Trophoblast cell (in vitro differentiated cells and primary cell): ENCODE measurements around the gene GALNT9.

ENCODE experiments used
- DNase-seq, 2 donors: peaks; one replicate each; pipeline ENCODE4 v3.0.0-alpha.2; 2016
- H2AFZ ChIP-seq: 2 replicates; pipeline ENCODE4 v1.6.1; 2013; ENCODE audit warnings: low read length, moderate library complexity, mild to moderate bottlenecking; ENCODE audit not compliant: insufficient read depth, poor library complexity
- H2AK5ac ChIP-seq: 2 replicates; pipeline ENCODE4 v1.6.1; 2013; ENCODE audit warnings: mild to moderate bottlenecking, low read length
- H2BK120ac ChIP-seq: 2 replicates; pipeline ENCODE4 v1.6.1; 2013; ENCODE audit warnings: low read length, mild to moderate bottlenecking, moderate library complexity; ENCODE audit not compliant: insufficient read depth, poor library complexity
- H2BK12ac ChIP-seq: 2 replicates; pipeline ENCODE4 v1.6.1; 2013; ENCODE audit warnings: mild to moderate bottlenecking, low read length, moderate library complexity
- H2BK5ac ChIP-seq: 2 replicates; pipeline ENCODE4 v1.6.1; 2013; ENCODE audit warnings: low read length, low read depth, moderate library complexity, mild to moderate bottlenecking; ENCODE audit not compliant: poor library complexity
- H3K14ac ChIP-seq: 2 replicates; pipeline ENCODE4 v1.6.1; 2013; ENCODE audit warnings: mild to moderate bottlenecking, low read length
- H3K18ac ChIP-seq: 2 replicates; pipeline ENCODE4 v1.6.1; 2013; ENCODE audit warnings: mild to moderate bottlenecking, low read length
- H3K23ac ChIP-seq: 2 replicates; pipeline ENCODE4 v1.6.1; 2013; ENCODE audit warnings: low read length
- H3K27ac ChIP-seq: 2 replicates; pipeline ENCODE4 v1.5.1; 2013; ENCODE audit warnings: low read depth, mild to moderate bottlenecking, inconsistent platforms, low read length, moderate library complexity
- H3K27me3 ChIP-seq: 2 replicates; pipeline ENCODE4 v1.6.1; 2013; ENCODE audit warnings: inconsistent platforms, mild to moderate bottlenecking, low read length, moderate library complexity; ENCODE audit not compliant: insufficient read depth
- H3K36me3 ChIP-seq, 2 experiments: 1 replicate in 1 of 2; 2 replicates in 1 of 2; pipeline ENCODE4 v1.6.1; 2013; ENCODE audit warnings: low read length in 2 of 2, mild to moderate bottlenecking in 2 of 2, moderate library complexity in 1 of 2; ENCODE audit not compliant: insufficient read depth in 2 of 2, control insufficient read depth in 1 of 2
- H3K4ac ChIP-seq: 2 replicates; pipeline ENCODE4 v1.6.1; 2013; ENCODE audit warnings: low read depth, mild to moderate bottlenecking, low read length, moderate library complexity
- H3K4me1 ChIP-seq, 2 experiments: 1 replicate in 1 of 2; 2 replicates in 1 of 2; pipeline ENCODE4 v1.6.1; 2013; ENCODE audit warnings: low read length in 2 of 2, mild to moderate bottlenecking in 2 of 2, moderate library complexity in 1 of 2; ENCODE audit not compliant: insufficient read depth in 2 of 2, control insufficient read depth in 1 of 2
- H3K4me2 ChIP-seq: 2 replicates; pipeline ENCODE4 v1.6.1; 2013; ENCODE audit warnings: inconsistent platforms, mild to moderate bottlenecking, low read length, moderate library complexity
- H3K4me3 ChIP-seq: 2 replicates; pipeline ENCODE4 v1.5.1; 2013; ENCODE audit warnings: mild to moderate bottlenecking, low read depth, low read length, inconsistent platforms
- H3K79me1 ChIP-seq: one replicate; pipeline ENCODE4 v1.6.1; 2013; ENCODE audit warnings: low read length
- H3K79me2 ChIP-seq: 2 replicates; pipeline ENCODE4 v1.6.1; 2013; ENCODE audit warnings: low read length, mild to moderate bottlenecking; ENCODE audit not compliant: control insufficient read depth, insufficient read depth, poor library complexity
- H3K9ac ChIP-seq: 2 replicates; pipeline ENCODE4 v1.6.1; 2013; ENCODE audit warnings: mild to moderate bottlenecking, low read length
- H3K9me3 ChIP-seq: 2 replicates; pipeline ENCODE4 v1.6.1; 2013; ENCODE audit warnings: low read depth, mild to moderate bottlenecking, control low read depth, inconsistent platforms, low read length; ENCODE audit not compliant: insufficient read depth
- H4K12ac ChIP-seq: 2 replicates; pipeline ENCODE4 v1.6.1; 2013; ENCODE audit warnings: low read depth, mild to moderate bottlenecking, low read length, moderate library complexity
- H4K8ac ChIP-seq: 2 replicates; pipeline ENCODE4 v1.6.1; 2013; ENCODE audit warnings: low read depth, mild to moderate bottlenecking, low read length, moderate library complexity
- H4K91ac ChIP-seq: one replicate; pipeline ENCODE4 v1.6.1; 2013; ENCODE audit warnings: low read depth, mild to moderate bottlenecking, low read length, moderate library complexity
- WGBS: extraction: QIAGEN DNeasy Blood & Tissue Kit; methylation state at CpG from one replicate; pipeline ENCODE4 v1.1.7; 2013; ENCODE audit warnings: missing lambda C conversion rate; ENCODE audit not compliant: insufficient read length, insufficient coverage; ENCODE audit errors: extremely low coverage; 5-methylcytosine and 5-hydroxymethylcytosine counted together

GALNT9 gene

GRCh38 chr12:132261328-132262138 lies 67.9 kb downstream of the GALNT9 start:
- Histone ChIP-seq H3K23ac (no peak overlapping the region), H3K9ac (no peak overlapping the region), H3K4ac (no peak overlapping the region), H2BK120ac (no peak overlapping the region), H3K79me1 (no peaks in the 10 kb centered on the region), H2AFZ (no peak overlapping the region), H3K18ac (no peak overlapping the region), H3K36me3 (no peaks in the 10 kb centered on the region), H4K8ac (no peak overlapping the region), H2AK5ac (no peak overlapping the region), H2BK5ac (no peak overlapping the region), H3K4me1 (no peaks in the 10 kb centered on the region), H3K9me3 (peaks cover 4% of the 10 kb centered on the region), H3K4me3 (no peak overlapping the region), H3K4me2 (no peak overlapping the region), H3K27me3 (no peaks in the 10 kb centered on the region), H4K12ac (no peak overlapping the region), H2BK12ac (no peak overlapping the region), H3K27ac (no peak overlapping the region), H4K91ac (no peak overlapping the region), H3K14ac (no peak overlapping the region), H3K79me2 (no peaks in the 10 kb centered on the region)
- no CpG with 5 or more reads among the region's 13 CpGs for WGBS
- no peak for DNase-seq

- Histone ChIP-seq H3K9ac (no peak overlapping the region), H3K79me2 (no peaks in the 10 kb centered on the region), H2BK120ac (no peak overlapping the region), H3K4me2 (no peak overlapping the region), H3K36me3 (no peaks in the 10 kb centered on the region), H3K9me3 (peaks cover 4% of the 10 kb centered on the region), H3K18ac (no peak overlapping the region), H2BK12ac (no peak overlapping the region), H2AK5ac (no peak overlapping the region), H3K4me3 (no peak overlapping the region), H3K23ac (no peak overlapping the region), H3K4ac (no peak overlapping the region), H3K27ac (no peak overlapping the region), H3K14ac (no peak overlapping the region), H3K79me1 (no peaks in the 10 kb centered on the region), H3K4me1 (no peaks in the 10 kb centered on the region), H4K8ac (no peak overlapping the region), H4K91ac (no peak overlapping the region), H2AFZ (no peak overlapping the region), H2BK5ac (no peak overlapping the region), H3K27me3 (no peaks in the 10 kb centered on the region), H4K12ac (no peak overlapping the region)
- DNase-seq: no peak
- no CpG with 5 or more reads among the region's 29 CpGs for WGBS
Measured at GRCh38 chr12:132260721-132261120, 68.7 kb downstream of the GALNT9 start.

- Histone ChIP-seq H3K79me1 (no peaks in the 10 kb centered on the region), H3K4me1 (no peaks in the 10 kb centered on the region), H3K9ac (no peak overlapping the region), H3K23ac (no peak overlapping the region), H3K27ac (no peak overlapping the region), H3K79me2 (no peaks in the 10 kb centered on the region), H3K9me3 (peaks cover 4% of the 10 kb centered on the region), H2AFZ (no peak overlapping the region), H4K8ac (no peak overlapping the region), H3K4me3 (no peak overlapping the region), H3K4me2 (no peak overlapping the region), H3K27me3 (no peaks in the 10 kb centered on the region), H2BK12ac (no peak overlapping the region), H4K91ac (no peak overlapping the region), H3K14ac (no peak overlapping the region), H3K4ac (no peak overlapping the region), H2BK5ac (no peak overlapping the region), H3K18ac (no peak overlapping the region), H2BK120ac (no peak overlapping the region), H4K12ac (no peak overlapping the region), H2AK5ac (no peak overlapping the region), H3K36me3 (no peaks in the 10 kb centered on the region)
- no peak for DNase-seq
- WGBS: no CpG with 5 or more reads among the region's 25 CpGs
Measured at GRCh38 chr12:132259872-132260695, 69.3 kb downstream of the GALNT9 start.

- H3K27ac ChIP-seq: no peak overlapping the region
- H2AFZ ChIP-seq: no peak overlapping the region
- no peak overlapping the region for H3K4ac ChIP-seq
- H3K18ac ChIP-seq: no peak overlapping the region
- H3K36me3 ChIP-seq: no peaks in the 10 kb centered on the region
- DNase-seq: no peak
- H4K91ac ChIP-seq: no peak overlapping the region
- H3K23ac ChIP-seq: no peak overlapping the region
- no peak overlapping the region for H2BK120ac ChIP-seq
- no peaks in the 10 kb centered on the region for H3K79me1 ChIP-seq
- H3K27me3 ChIP-seq: no peaks in the 10 kb centered on the region
- no peak overlapping the region for H2AK5ac ChIP-seq
- H3K4me3 ChIP-seq: no peak overlapping the region
- no peaks in the 10 kb centered on the region for H3K4me1 ChIP-seq
- peaks cover 4% of the 10 kb centered on the region for H3K9me3 ChIP-seq
- no peak overlapping the region for H2BK5ac ChIP-seq
- H3K79me2 ChIP-seq: no peaks in the 10 kb centered on the region
- H3K4me2 ChIP-seq: no peak overlapping the region
- no peak overlapping the region for H3K9ac ChIP-seq
- H4K8ac ChIP-seq: no peak overlapping the region
- no peak overlapping the region for H2BK12ac ChIP-seq
- no peak overlapping the region for H4K12ac ChIP-seq
- no peak overlapping the region for H3K14ac ChIP-seq
- no CpG with 5 or more reads among the region's 15 CpGs for WGBS
Measured at GRCh38 chr12:132259364-132259871, 70.0 kb downstream of the GALNT9 start.
